Spinal cord (tissue), 10 donors: ENCODE data around the gene CBX8. TPM values are rescaled to one million over a fixed set of nuclear protein-coding genes. Genes with fewer than 3 reads are reported as not detected.
"Not testable (repeated sequence)": the region's sequence is repeated elsewhere in the genome, so short reads cannot be mapped to it uniquely, and the experiment has no call there.

ENCODE experiments used
- DNase-seq, 6 donors: peaks; one replicate each; pipeline versions ENCODE4 v3.0.0 to v3.0.0-alpha.2; 2013 to 2015; ENCODE audit warnings: low spot score in 6 of 6, low read depth in 4 of 6
- H3K27ac ChIP-seq: one replicate; pipeline ENCODE4 v1.5.1; 2013; ENCODE audit warnings: low read depth, low read length, control low read depth
- H3K27me3 ChIP-seq: one replicate; pipeline ENCODE4 v1.6.1; 2013; ENCODE audit warnings: low read length; ENCODE audit not compliant: control insufficient read depth, insufficient read depth
- H3K36me3 ChIP-seq: one replicate; pipeline ENCODE4 v1.6.1; 2013; ENCODE audit warnings: low read length; ENCODE audit not compliant: control insufficient read depth, insufficient read depth
- H3K4me1 ChIP-seq: one replicate; pipeline ENCODE4 v1.6.1; 2013; ENCODE audit warnings: low read length; ENCODE audit not compliant: control insufficient read depth, insufficient read depth
- H3K4me3 ChIP-seq: one replicate; pipeline ENCODE4 v1.5.1; 2013; ENCODE audit warnings: low read depth, low read length, control low read depth
- H3K9me3 ChIP-seq: one replicate; pipeline ENCODE4 v1.6.1; 2013; ENCODE audit warnings: low read length; ENCODE audit not compliant: control insufficient read depth, insufficient read depth
- WGBS: methylation state at CpG from one replicate; pipeline ENCODE4 v1.1.5; 2013; ENCODE audit warnings: missing lambda C conversion rate; ENCODE audit not compliant: insufficient coverage; 5-methylcytosine and 5-hydroxymethylcytosine counted together
- polyA plus RNA-seq, 2 donors: library from polyadenylated mRNA; unstranded; fragments of 120-200 nt; gene quantifications; one replicate each; pipeline ENCODE4 v1.2.1, GENCODE V29; 2013; ENCODE audit not compliant: insufficient read length in 2 of 2
- total RNA-seq, 2 donors: library from RNA; depleted of rRNA in 1 of 2; stranded (reverse); fragments of 120-200 nt in 1 of 2; fragments of >200 nt in 1 of 2; gene quantifications; one replicate each; pipeline versions ENCODE4 v1.2.3 to v1.2.4, GENCODE V29; 2013 to 2014
- donor health status: healthy.

The CBX8 gene
- total and polyA plus RNA-seq, 4 donors, result 3.6 to 14.4 (median 11.5) TPM

DNA sequence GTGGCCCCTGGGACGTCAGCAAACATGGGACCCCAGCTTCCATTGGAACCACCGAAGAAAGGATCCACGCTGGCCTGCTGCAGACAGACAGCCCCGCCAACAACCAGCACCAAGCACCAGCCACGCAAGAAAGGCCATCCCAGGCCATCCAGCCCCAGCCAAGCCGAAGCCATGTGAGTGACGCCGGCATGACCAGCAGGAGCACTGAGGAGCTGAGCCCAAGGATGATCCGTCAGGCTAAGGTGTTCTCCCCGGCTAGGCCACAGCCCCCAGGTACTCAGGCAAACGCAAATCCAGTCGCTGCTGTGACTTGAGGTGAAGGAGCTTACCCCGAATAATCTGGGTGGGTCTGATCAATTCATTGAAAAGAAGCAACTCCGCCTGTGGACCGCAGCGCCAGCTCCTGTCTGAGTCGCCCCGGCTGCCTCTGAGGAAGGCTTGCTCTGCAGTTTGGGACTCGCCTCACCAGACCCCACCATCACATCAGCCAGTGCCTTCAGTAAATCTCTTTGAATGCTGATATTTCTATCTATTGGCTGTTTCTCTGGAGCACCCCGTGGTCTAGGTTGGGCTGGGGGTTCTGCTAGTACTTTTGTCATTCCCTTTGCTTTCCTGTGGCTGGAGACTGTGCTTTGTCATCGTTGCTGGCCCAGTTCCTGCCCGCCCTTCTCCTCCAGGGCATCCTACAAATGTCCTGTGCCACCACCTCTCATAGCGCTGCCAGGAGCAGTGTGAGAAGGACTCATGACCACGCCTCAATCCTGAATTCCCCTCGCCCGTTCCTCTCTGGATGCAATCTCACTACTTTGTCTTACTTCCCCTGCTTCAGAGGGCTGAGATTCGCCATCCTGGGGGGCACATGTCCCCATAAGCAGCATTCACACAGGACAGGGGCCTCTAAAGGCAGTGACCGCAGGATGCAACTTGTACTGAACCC is 27.0 kb downstream of the CBX8 start:
- H3K4me1 ChIP-seq, result no peaks in the 10 kb centered on the region
- H3K27me3 ChIP-seq, result peaks cover 6% of the 10 kb centered on the region
- no peaks in the 10 kb centered on the region for H3K9me3 ChIP-seq
- H3K36me3 ChIP-seq, result no peaks in the 10 kb centered on the region
- H3K4me3 ChIP-seq, result no peak overlapping the region
- 89% methylated on average over 25 of the region's 28 CpGs for WGBS
- no peak for DNase-seq
- H3K27ac ChIP-seq, result no peak overlapping the region

DNA sequence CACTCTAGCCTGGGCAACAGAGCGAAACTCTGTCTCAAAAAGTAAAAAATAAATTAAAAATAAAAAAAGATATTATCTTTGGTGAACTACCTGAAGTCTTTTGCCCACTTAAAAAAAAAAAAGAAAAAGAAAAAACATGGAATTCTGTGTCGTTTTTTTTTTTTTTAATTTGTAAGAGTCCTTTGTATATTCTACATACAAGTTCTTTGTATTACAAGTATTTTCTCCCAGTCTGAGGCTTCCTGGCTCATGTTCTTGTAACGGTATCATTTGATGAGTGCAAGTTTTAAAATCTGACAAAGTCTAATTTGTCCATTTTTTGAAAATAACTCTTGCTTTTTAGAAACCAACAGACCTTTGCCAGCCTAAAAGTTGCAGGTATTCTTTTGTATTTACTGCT is 31.2 kb downstream of the CBX8 start:
- H3K9me3 ChIP-seq, result no peaks in the 10 kb centered on the region
- peaks cover 5% of the 10 kb centered on the region for H3K4me1 ChIP-seq
- no peaks in the 10 kb centered on the region for H3K27me3 ChIP-seq
- no peak overlapping the region for H3K4me3 ChIP-seq
- DNase-seq, result no peak
- no peak overlapping the region for H3K27ac ChIP-seq
- H3K36me3 ChIP-seq, result no peaks in the 10 kb centered on the region
- no CpG with 5 or more reads among the region's 3 CpGs for WGBS

DNA sequence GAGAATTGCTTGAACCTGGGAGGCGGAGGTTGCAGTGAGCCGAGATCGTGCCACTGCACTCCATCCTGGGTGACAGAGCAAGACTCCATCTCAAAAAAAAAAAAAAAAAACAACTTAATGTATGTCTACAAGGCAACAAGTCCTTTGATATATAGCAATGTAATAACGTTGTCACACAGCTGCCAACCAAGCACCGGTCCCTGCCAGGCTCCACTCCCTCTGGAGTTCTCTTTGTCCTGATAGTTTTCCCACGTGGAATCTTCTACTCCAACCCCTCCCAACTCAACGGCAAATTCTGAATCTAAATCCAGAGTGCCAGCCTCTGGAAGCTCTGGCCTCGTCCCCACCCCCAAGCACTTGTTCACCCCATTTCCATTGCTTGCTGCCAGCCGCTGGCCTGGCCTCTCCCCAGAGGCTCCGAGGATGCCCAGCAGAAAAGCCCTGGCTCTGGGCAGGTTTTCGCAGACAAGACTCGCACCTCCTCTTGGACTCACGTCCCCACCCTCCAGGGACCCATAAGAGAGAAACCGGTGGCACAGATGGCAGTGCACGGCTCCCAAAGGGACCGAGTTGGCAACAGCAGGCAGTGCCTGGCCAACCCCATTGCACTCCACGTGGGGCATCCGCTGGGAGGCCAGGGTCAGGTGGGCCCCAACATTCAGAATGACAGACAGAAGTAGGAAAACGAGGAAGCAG is 34.8 kb downstream of the CBX8 start:
- no peaks in the 10 kb centered on the region for H3K27me3 ChIP-seq
- H3K9me3 ChIP-seq, result no peaks in the 10 kb centered on the region
- peak in 1 of 6 donors; percentile 21 for DNase-seq
- 53% methylated on average over 15 of the region's 19 CpGs for WGBS
- H3K4me1 ChIP-seq, result peaks cover 5% of the 10 kb centered on the region
- no peak overlapping the region for H3K4me3 ChIP-seq
- H3K27ac ChIP-seq, result no peak overlapping the region
- H3K36me3 ChIP-seq, result no peaks in the 10 kb centered on the region

GRCh38 chr17:79760197-79760906 is 36.5 kb downstream of the CBX8 start:
- Histone ChIP-seq H3K4me1 (peaks cover 5% of the 10 kb centered on the region), H3K4me3 (no peak overlapping the region), H3K27me3 (no peaks in the 10 kb centered on the region), H3K36me3 (no peaks in the 10 kb centered on the region), H3K9me3 (no peaks in the 10 kb centered on the region), H3K27ac (no peak overlapping the region)
- 82% methylated on average over 20 of the region's 21 CpGs for WGBS
- no peak for DNase-seq

DNA sequence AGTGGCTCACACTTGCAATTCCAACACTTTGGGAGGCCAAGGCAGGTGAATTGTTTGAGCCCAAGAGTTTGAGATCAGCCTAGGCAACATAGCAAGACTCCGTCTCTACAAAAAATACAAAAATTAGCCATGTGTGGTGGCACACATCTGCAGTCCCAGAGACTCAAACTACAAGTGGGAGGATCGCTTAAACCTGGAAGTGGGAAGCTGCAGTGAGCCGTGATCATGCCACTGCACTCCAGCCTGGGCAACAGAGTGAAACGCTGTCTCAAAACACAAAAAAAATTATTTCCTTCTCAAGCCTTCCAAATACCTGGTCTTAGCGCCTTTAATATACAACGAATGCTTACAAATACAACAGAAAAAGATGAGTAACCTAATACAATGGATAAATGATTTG is 38.6 kb downstream of the CBX8 start:
- H3K27me3 ChIP-seq, result no peaks in the 10 kb centered on the region
- DNase-seq, result no peak
- 100% methylated on average over 3 of the region's 6 CpGs for WGBS

GRCh38 chr17:79757140-79757745 is 39.6 kb downstream of the CBX8 start:
- no peaks in the 10 kb centered on the region for H3K9me3 ChIP-seq
- DNase-seq, result no peak
- WGBS, result 92% methylated on average over 14 of the region's 15 CpGs
- H3K36me3 ChIP-seq, result no peaks in the 10 kb centered on the region
- peaks cover under 1% of the 10 kb centered on the region for H3K27me3 ChIP-seq
- H3K27ac ChIP-seq, result no peak overlapping the region
- H3K4me3 ChIP-seq, result no peak overlapping the region
- peaks cover 3% of the 10 kb centered on the region for H3K4me1 ChIP-seq

More for the DNA sequence above, 38.6 kb downstream of the CBX8 start:
- H3K4me3 ChIP-seq, result no peak overlapping the region
- no peaks in the 10 kb centered on the region for H3K9me3 ChIP-seq
- no peak overlapping the region for H3K27ac ChIP-seq
- peaks cover 5% of the 10 kb centered on the region for H3K4me1 ChIP-seq
- H3K36me3 ChIP-seq, result no peaks in the 10 kb centered on the region

DNA sequence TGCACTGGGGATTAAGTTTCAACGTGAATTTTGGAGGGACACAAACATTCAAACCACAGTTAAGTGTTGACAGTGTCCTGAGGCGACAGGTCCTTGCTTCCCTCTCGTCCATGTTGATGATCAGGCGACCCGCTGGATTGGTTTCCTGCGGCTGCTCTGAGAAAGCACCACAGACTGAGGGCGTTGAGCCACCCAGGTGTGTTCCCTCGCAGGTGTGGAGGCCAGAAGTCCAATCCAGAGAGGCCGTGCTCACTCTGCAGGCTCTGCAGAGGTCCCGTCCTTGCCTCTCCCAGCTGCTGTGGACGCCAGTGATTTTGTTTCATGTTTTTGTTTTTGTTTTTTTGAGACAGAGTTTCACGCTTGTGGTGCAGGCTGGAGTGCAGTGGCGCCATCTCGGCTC is 41.3 kb downstream of the CBX8 start:
- no peaks in the 10 kb centered on the region for H3K4me1 ChIP-seq
- H3K4me3 ChIP-seq, result no peak overlapping the region
- DNase-seq, result no peak
- H3K27ac ChIP-seq, result no peak overlapping the region
- 92% methylated on average over 14 of the region's 14 CpGs for WGBS
- H3K36me3 ChIP-seq, result no peaks in the 10 kb centered on the region
- peaks cover 4% of the 10 kb centered on the region for H3K27me3 ChIP-seq
- H3K9me3 ChIP-seq, result no peaks in the 10 kb centered on the region

DNA sequence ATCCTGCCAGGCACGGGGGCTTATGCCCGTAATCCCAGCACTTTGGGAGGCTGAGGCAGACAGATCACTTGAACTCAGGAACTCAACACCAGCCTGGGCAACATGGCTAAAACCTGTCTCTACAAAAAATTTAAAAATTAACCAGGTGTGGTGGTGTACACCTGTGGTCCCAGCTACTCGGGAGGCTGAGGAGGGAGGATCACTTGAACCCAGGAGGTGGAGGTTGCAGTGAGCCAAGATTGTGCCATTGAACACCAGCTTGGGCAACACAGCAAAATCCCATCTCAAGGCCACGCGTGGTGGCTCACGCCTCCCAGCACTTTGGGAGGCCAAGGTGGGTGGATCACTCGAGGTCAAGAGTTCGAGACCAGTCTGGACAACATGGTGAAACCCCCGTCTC is 42.0 kb downstream of the CBX8 start:
- not testable (repeated sequence) for DNase-seq, H3K27ac ChIP-seq, H3K9me3 ChIP-seq, H3K4me3 ChIP-seq, H3K36me3 ChIP-seq, H3K4me1 ChIP-seq
- peaks cover 11% of the 10 kb centered on the region for H3K27me3 ChIP-seq
- WGBS, result 91% methylated on average over 9 of the region's 9 CpGs

- Histone ChIP-seq H3K36me3 (no peaks in the 10 kb centered on the region), H3K9me3 (no peaks in the 10 kb centered on the region), H3K27ac (no peak overlapping the region), H3K4me3 (no peak overlapping the region), H3K4me1 (no peaks in the 10 kb centered on the region), H3K27me3 (peaks cover 13% of the 10 kb centered on the region)
- WGBS, result 41% methylated on average over 9 of the region's 12 CpGs
- DNase-seq, result no peak
Measured at GRCh38 chr17:79754370-79754769, 42.5 kb downstream of the CBX8 start.
